WTC11 (cell line): Measurements from ENCODE around the gene AFAP1L2.

Source experiments
- HMGXB4 ChIP-seq: sonication (generic); formaldehyde crosslinking; IDR thresholded peaks from 2 replicates; pipeline ENCODE4 v1.8.1; 2023; ENCODE audit warnings: mild to moderate bottlenecking, moderate library complexity, missing genetic modification reagents
- MAX ChIP-seq: sonication (generic); formaldehyde crosslinking; IDR thresholded peaks from 2 replicates; pipeline ENCODE4 v1.8.0; 2022; ENCODE audit warnings: mild to moderate bottlenecking, missing genetic modification reagents
- NR2C2 ChIP-seq: sonication (generic); formaldehyde crosslinking; IDR thresholded peaks from 2 replicates; pipeline ENCODE4 v1.8.0; 2022; ENCODE audit warnings: mild to moderate bottlenecking, missing genetic modification reagents
- SMAD3 ChIP-seq: sonication (generic); formaldehyde crosslinking; IDR thresholded peaks from 2 replicates; pipeline ENCODE4 v1.8.0; 2022; ENCODE audit warnings: missing genetic modification reagents, mild to moderate bottlenecking, borderline replicate concordance
- TP53 ChIP-seq: sonication (generic); formaldehyde crosslinking; IDR thresholded peaks from 2 replicates; pipeline ENCODE4 v1.8.1; 2023; ENCODE audit warnings: mild to moderate bottlenecking, missing genetic modification reagents
- ZNF317 ChIP-seq: sonication (generic); formaldehyde crosslinking; IDR thresholded peaks from 2 replicates; pipeline ENCODE4 v1.8.1; 2023; ENCODE audit warnings: low read depth, mild to moderate bottlenecking, moderate library complexity, missing genetic modification reagents, borderline replicate concordance
- TF ChIP-seq, protein P1 (sequence below): fragments of 200-600 bp; IDR thresholded peaks from 2 replicates; pipeline ENCODE4 v1.8.0; 2022; ENCODE audit warnings: antibody characterized with exemption
- TF ChIP-seq, protein P2 (sequence below): sonication (generic); formaldehyde crosslinking; IDR thresholded peaks from 2 replicates; pipeline ENCODE4 v1.8.1; 2022; ENCODE audit warnings: low read depth, missing genetic modification reagents, borderline replicate concordance

GRCh38 chr10:114256008-114256765 is 148.1 kb downstream of the AFAP1L2 start:
- TF ChIP-seq ZNF317 (CRISPR knock-in tag) (no peak), TP53 (CRISPR knock-in tag) (no peak), MAX (no peak), SMAD3 (CRISPR knock-in tag) (no peak), HMGXB4 (no peak), NR2C2 (CRISPR knock-in tag) (no peak)
- TF ChIP-seq, protein P1, sequence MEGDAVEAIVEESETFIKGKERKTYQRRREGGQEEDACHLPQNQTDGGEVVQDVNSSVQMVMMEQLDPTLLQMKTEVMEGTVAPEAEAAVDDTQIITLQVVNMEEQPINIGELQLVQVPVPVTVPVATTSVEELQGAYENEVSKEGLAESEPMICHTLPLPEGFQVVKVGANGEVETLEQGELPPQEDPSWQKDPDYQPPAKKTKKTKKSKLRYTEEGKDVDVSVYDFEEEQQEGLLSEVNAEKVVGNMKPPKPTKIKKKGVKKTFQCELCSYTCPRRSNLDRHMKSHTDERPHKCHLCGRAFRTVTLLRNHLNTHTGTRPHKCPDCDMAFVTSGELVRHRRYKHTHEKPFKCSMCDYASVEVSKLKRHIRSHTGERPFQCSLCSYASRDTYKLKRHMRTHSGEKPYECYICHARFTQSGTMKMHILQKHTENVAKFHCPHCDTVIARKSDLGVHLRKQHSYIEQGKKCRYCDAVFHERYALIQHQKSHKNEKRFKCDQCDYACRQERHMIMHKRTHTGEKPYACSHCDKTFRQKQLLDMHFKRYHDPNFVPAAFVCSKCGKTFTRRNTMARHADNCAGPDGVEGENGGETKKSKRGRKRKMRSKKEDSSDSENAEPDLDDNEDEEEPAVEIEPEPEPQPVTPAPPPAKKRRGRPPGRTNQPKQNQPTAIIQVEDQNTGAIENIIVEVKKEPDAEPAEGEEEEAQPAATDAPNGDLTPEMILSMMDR: no peak
- TF ChIP-seq, protein P2, sequence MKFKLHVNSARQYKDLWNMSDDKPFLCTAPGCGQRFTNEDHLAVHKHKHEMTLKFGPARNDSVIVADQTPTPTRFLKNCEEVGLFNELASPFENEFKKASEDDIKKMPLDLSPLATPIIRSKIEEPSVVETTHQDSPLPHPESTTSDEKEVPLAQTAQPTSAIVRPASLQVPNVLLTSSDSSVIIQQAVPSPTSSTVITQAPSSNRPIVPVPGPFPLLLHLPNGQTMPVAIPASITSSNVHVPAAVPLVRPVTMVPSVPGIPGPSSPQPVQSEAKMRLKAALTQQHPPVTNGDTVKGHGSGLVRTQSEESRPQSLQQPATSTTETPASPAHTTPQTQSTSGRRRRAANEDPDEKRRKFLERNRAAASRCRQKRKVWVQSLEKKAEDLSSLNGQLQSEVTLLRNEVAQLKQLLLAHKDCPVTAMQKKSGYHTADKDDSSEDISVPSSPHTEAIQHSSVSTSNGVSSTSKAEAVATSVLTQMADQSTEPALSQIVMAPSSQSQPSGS (CRISPR knock-in tag): no peak
